HG02943 (cell line): ENCODE measurements around the gene TGIF2.

Experiments used
- ATAC-seq: cut with Tn5 transposase; IDR thresholded peaks from one replicate; pipeline ENCODE4 v1.9.1; 2021; ENCODE audit warnings: mild to moderate bottlenecking, low read depth, moderate library complexity; ENCODE audit not compliant: unreplicated experiment

Gene TGIF2

GRCh38 chr20:36574366-36575135 lies 1.2 kb downstream of the TGIF2 start:
- no peak for ATAC-seq

DNA sequence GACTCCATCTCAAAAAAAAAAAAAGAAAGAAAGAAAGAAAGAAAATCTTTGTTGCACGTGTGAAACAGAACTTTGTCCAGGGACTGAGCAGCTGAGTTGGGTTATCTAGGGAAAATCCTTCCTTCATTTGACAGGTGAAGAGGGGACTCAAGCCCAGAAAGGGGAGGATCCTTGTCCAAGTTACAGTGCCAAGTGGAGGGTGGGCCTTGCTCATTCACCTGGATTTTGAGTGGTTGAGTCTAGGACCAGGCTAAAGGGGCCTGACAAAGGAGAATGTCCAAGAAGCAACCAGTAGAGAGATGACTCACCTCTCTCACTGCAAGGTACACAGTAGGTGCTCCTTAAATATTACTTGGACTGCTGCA lies 2.7 kb downstream of the TGIF2 start:
- ATAC-seq = no peak

DNA sequence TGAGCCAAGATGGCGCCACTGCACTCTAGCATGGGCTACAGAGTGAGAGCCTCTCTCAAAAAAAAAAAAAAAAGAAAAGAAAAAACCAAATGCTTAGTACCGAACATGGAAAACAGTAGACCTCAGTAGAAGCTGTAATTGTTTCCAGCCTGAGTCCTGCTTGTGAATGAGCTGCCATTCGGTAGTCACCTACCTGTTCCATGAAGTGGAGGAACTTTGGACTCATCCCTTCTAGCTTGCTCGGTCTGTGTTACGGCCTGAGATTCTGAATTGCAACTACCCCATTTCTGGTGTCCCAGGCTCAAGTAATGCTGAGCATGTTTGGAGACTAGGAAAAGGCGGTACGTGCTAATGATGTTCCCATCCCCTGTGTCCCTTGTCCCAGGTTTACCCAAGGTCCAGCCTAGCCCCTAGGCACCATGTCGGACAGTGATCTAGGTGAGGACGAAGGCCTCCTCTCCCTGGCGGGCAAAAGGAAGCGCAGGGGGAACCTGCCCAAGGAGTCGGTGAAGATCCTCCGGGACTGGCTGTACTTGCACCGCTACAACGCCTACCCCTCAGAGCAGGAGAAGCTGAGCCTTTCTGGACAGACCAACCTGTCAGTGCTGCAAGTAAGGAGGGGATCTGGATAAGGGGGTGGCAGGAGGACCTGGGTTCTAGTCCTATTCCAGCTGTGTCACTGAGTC lies 5.1 kb downstream of the TGIF2 start:
- no peak for ATAC-seq

GRCh38 chr20:36579996-36580545 lies 6.7 kb downstream of the TGIF2 start:
- no peak for ATAC-seq

GRCh38 chr20:36582322-36582721 lies 8.9 kb downstream of the TGIF2 start:
- no peak for ATAC-seq

- no peak for ATAC-seq
Observed at GRCh38 chr20:36582821-36583220, 9.4 kb downstream of the TGIF2 start.

GRCh38 chr20:36584018-36584481 lies 10.7 kb downstream of the TGIF2 start:
- no peak for ATAC-seq

GRCh38 chr20:36585410-36586125 lies 12.2 kb downstream of the TGIF2 start:
- ATAC-seq = no peak

DNA sequence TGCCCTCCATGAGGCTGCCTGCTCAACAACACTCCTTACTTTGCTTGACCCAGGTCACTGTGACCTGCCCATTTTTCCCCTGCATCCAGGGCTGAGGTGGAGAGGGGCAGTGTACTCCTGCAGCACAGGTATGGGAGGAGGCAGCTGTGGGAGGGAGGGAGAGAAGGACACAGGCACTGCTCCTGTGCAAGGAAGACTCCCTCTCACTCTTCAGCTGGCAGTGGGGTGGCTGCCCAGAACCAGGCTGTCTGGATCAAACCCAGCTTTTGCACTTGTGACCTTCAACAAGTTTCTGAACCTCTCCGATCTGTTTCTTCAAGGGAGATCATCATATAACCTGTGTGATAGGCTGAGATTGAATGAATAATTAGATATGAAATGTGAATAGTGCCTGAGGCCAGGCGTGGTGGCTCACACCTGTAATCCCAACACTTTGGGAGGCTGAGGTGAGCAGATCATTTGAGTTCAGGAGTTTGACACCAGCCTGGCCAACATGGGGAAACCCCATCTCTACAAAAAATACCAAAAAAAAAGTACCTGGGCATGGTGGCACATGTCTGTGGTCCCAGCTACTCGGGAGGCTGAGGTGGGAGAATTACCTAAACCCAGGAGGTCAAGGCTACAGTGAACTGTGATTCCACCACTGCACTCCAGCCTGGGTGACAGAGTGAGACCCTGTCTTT lies 14.1 kb downstream of the TGIF2 start:
- ATAC-seq = no peak

- no peak for ATAC-seq
Observed at GRCh38 chr20:36591281-36591680, 17.9 kb downstream of the TGIF2 start.

- ATAC-seq = no peak
Observed at GRCh38 chr20:36591854-36592641, 18.7 kb downstream of the TGIF2 start.

DNA sequence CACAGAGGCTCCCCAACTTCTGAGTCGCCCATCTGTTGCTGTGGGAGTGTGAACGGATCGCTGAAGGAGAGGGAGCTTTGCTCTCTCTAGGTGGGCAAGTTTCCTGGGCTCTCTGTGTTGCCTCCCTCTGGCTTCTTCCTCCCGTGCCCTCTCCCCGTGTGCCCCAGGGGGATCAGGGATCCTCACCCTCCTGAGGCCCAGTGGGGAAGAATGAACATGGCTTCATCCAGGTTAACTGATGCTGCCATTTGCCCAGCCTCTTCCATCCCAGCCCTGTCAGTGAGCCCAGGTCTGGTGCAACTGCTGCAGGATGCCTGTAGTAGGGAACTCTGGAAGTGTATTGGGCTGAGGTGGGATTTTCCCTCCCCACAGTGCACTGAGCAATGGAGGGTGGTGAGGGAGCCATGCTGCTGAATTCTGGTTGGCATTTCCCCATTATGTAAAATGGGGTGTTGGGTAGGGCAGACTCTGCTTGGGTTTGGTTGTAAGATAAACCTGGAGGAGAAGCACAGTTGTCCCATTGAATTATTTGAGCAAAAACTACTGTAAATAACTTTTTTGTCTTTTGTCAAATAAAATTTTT lies 20.0 kb downstream of the TGIF2 start:
- ATAC-seq = no peak

GRCh38 chr20:36599912-36600345 lies 26.5 kb downstream of the TGIF2 start:
- ATAC-seq = no peak

GRCh38 chr20:36601540-36601939 lies 28.1 kb downstream of the TGIF2 start:
- ATAC-seq = no peak

- peak; percentile 30 for ATAC-seq
Observed at GRCh38 chr20:36604952-36605398, 31.6 kb downstream of the TGIF2 start.

GRCh38 chr20:36605399-36606157 lies 32.2 kb downstream of the TGIF2 start, which contains the start of gene RAB5IF:
TSS of gene RAB5IF (plus strand) at chr20:36605779. CDS start at chr20:36605952, 173 bp downstream.
- peak; percentile 76 for ATAC-seq

DNA sequence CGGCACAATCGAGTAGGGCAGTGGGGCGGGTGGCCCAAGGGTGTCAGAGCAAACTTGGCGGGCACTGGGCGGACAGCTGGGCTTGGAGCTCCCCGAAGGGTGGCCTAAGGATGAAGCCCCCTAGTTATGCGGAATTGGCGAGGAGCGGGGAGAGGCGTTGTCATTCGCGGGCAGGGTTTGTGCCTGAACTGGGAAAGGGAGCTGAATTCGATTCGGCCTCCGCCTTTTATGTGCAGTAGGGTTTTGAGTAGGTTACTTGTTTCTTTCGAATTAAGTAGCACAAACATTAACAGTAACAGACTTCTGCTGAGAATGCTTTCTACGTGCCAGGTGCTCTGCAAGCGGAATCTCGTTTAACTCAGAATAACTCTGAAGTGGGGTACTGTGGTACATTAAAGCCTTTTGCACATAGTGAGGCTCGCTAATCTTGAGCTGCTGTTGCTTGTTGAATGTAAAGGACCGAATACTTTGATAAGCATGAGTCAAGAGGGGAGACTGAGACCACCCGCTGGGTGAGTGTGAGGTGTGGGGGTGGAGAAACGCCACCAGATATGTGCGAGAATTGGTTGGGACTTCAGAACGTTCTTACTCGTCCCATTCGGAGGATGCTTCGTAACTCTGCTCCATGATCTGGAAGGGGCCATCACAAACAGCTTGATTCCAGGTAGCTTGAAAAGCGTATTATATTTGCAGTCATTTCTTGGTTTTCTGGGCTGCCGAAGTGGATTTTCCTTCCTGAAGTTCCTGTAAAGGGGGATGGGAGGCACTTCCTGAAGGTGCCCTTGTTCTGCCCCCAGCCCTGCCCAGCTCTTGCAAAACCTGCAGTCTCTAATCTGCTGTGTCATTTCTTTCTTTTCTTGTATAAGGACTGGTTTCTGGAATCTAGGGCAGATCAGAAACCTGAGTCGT lies 33.0 kb downstream of the TGIF2 start:
- ATAC-seq = no peak
